Heart left ventricle (tissue), 13 donors: ENCODE measurements around the gene EMC10.

Source experiments
- CTCF ChIP-seq, 12 donors: fragments of 200-600 bp; sonication (generic) in 4 of 12; IDR thresholded peaks; one replicate each; pipeline versions ENCODE4 v1.5.0 to v1.8.0; 2018 to 2022; ENCODE audit warnings: antibody characterized with exemption in 12 of 12, mild to moderate bottlenecking in 5 of 12
- POLR2A ChIP-seq, 2 donors: fragments of 450-650 bp; IDR thresholded peaks; one replicate each; pipeline ENCODE4 v1.6.1; 2017; ENCODE audit warnings: antibody characterized with exemption in 2 of 2, mild to moderate bottlenecking in 2 of 2, moderate library complexity in 2 of 2
- donor health status: ischemic (EF 13 %, LVEDD 7.1; RV severe dilation, severe dysfunction).
- donor health status: DM: no; HTN: yes; CAD: no.
- donor health status: DM: no; HTN: no; CAD: no.
- donor health status: ischemic (EF 25% LVEDD 6.9; RV normal size, moderate dysfunction).
- donor health status: ischemic (EF 25% LVEDD 5.7; RV mildly dilated, moderate dysfunction).
- donor health status: ischemic (EF 35%, LVEDD 5.7; RV mildly dilated, moderate dysfunction).
- donor health status: nonischemic (EF 11% LVEDD 7.7; RV severe dilation, severe dysfunction).
- donor health status: DM: yes; HTN: yes; CAD: no.
- donor health status: PGD.
- donor health status: ischemic (EF 29% LVEDD 5.4; RV normal size, mild dysfunction).
- donor health status: nonischemic (EF 23%, LVEDD 6.1; RV moderate dilation, normal function).

GRCh38 chr19:50519006-50519575 is 42.8 kb downstream of the EMC10 start:
- no peak for TF ChIP-seq POLR2A (IDR thresholded peaks at IDR 0.05)
- no peak for TF ChIP-seq CTCF (IDR thresholded peaks at IDR 0.05)
